ENCODE data around the gene B4GALNT4.

The B4GALNT4 gene

DNA sequence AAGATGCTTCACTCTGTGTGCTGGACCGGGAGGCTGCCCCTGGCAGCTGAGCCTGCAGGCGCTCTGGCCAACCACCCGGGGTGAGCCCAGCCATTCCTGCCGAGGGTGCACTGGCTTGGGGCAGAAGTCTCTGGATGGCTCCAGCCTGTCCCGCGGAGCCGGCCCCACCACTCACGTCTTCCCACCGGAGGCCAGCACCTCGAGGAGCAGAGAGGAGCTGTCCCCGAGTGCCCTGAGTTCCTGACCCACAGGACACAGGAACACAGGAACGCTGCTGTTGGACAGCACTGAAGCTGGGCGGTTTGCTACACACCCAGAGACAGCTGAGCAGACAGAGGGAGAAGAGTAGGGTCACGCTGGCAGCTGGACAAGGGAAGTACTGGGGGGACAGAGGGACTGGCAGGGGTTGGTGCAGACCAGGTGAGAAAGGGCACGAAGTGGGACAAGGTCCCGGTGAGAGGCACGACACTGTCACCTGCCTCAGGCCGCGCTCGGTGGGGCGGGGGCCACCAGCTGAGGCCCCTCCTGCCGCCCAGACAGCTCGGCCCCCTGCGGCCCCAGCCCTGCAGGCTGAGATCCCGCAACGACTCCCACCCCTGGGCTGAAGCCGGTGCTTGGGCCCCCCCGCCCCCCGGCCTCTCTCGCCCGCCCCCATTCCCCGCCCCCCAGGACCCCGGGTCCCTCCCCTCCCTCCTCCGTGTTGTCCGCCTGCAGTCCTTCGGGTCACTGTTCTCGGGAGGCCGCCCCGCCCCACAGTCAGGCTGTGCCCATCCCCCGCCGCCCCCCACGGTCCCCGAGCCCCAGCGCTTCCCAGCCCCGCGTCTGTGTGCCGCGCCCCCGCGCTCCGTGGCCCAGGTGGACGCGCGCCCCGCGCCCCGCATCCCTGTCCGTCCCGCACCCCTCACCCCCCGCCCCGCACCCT lies 624 bp upstream of the B4GALNT4 start:
- H3K9me3 Mint-ChIP-seq, result no peaks in the 10 kb centered on the region
- H3K4me3 Mint-ChIP-seq, result peak overlapping the region; percentile 93 to 97 (median 94)
- peaks cover 16% of the 10 kb centered on the region for H3K36me3 Mint-ChIP-seq (ENCODE audit: low read depth)
- H3K27me3 Mint-ChIP-seq (ENCODE audit: low read depth), result peaks cover 12% of the 10 kb centered on the region
- TF ChIP-seq, protein P1, sequence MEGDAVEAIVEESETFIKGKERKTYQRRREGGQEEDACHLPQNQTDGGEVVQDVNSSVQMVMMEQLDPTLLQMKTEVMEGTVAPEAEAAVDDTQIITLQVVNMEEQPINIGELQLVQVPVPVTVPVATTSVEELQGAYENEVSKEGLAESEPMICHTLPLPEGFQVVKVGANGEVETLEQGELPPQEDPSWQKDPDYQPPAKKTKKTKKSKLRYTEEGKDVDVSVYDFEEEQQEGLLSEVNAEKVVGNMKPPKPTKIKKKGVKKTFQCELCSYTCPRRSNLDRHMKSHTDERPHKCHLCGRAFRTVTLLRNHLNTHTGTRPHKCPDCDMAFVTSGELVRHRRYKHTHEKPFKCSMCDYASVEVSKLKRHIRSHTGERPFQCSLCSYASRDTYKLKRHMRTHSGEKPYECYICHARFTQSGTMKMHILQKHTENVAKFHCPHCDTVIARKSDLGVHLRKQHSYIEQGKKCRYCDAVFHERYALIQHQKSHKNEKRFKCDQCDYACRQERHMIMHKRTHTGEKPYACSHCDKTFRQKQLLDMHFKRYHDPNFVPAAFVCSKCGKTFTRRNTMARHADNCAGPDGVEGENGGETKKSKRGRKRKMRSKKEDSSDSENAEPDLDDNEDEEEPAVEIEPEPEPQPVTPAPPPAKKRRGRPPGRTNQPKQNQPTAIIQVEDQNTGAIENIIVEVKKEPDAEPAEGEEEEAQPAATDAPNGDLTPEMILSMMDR (IDR thresholded peaks at IDR 0.05; ENCODE audit: unreplicated experiment in 3 of 3), result no peak
- peak overlapping the region; percentile 87 to 92 (median 90) for H3K27ac Mint-ChIP-seq
- peaks cover 14% of the 10 kb centered on the region for H3K4me1 Mint-ChIP-seq

DNA sequence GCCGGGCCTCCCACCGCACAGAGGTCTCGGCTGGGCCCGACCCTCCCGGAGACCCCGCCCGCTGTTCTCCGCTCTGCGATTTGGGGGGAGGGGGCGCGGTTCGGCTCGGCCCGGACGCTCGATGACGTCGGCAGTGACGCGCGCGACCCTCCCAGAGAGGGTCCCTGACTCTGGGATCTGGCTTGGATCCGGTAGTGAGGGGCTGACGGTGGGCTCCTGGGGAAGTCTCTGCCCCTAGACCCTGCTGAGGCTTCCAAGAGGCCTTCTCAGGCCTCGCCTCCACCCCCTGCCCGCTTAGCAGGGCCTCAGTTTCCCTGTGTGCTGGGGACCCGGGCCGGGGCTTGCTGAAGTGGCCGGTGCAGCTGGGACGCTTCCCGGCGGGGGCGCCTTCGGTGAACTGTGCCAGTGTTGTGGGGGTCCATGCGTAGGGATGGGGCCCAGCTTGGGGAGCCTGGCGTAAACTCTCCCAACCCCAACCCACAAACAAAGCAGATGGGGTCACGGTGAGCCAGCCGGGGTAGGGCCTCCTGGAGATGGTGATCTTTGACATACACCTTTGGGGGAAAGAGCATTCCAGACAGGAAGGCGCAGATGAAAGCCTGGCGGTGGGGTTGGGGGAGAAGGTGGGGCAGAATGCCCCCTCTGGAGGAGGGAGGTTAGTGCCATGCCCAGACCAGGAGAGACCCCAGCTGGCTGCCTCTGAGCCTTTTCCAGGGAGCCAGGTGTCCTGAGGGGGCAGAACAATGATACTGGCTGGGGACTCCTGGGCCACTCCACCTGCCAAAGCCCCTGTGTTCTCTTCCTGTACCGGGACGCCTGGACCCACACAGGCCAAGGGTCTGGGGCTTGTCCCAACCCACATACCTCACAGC lies 1.0 kb downstream of the B4GALNT4 start:
- peaks cover 12% of the 10 kb centered on the region for H3K27me3 Mint-ChIP-seq (ENCODE audit: low read depth)
- H3K9me3 Mint-ChIP-seq, result no peaks in the 10 kb centered on the region
- TF ChIP-seq, protein P1 (IDR thresholded peaks at IDR 0.05; ENCODE audit: unreplicated experiment in 3 of 3), result no peak
- peaks cover 14% of the 10 kb centered on the region for H3K4me1 Mint-ChIP-seq
- peaks cover 23% of the 10 kb centered on the region for H3K36me3 Mint-ChIP-seq (ENCODE audit: low read depth)
- H3K27ac Mint-ChIP-seq, result peak overlapping the region; percentile 53 to 90 (median 86)
- H3K4me3 Mint-ChIP-seq, result peak overlapping the region; percentile 86 to 92 (median 90)

DNA sequence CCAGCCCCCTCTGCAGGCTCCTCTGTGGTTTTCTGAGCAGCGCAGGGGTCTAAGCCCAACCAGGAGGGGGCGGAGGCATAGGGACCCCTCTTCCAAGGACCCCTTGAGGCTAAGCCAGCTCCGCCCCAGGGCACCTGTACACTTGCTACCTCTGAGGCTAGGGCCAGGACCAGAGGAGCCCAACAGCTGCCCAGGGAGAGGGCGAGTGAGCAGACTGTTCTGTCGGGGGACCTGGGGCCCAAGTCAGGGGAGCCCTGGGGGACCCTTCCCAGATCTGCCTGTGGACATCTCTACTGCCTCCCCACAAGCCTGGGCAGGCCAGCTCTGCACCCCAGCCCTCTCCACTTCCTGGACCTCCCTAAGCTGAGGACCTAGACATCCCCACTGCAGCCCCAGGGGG lies 1.8 kb downstream of the B4GALNT4 start:
- Mint-ChIP-seq H3K27me3 (ENCODE audit: low read depth) (peaks cover 12% of the 10 kb centered on the region), H3K27ac (peak overlapping the region; percentile 75 to 90 (median 86)), H3K9me3 (no peaks in the 10 kb centered on the region), H3K4me3 (peak overlapping the region; percentile 86 to 92 (median 90)), H3K36me3 (ENCODE audit: low read depth) (peaks cover 25% of the 10 kb centered on the region), H3K4me1 (peaks cover 14% of the 10 kb centered on the region)
- TF ChIP-seq, protein P1 (IDR thresholded peaks at IDR 0.05; ENCODE audit: unreplicated experiment in 3 of 3), result no peak

- TF ChIP-seq, protein P1 (IDR thresholded peaks at IDR 0.05; ENCODE audit: unreplicated experiment in 3 of 3), result no peak
- Mint-ChIP-seq H3K4me3 (peak overlapping the region; percentile 82 to 92 (median 85)), H3K9me3 (no peaks in the 10 kb centered on the region), H3K27ac (peak overlapping the region in 2 of 3 experiments; percentile 75 to 88), H3K4me1 (peaks cover 14% of the 10 kb centered on the region), H3K36me3 (ENCODE audit: low read depth) (peaks cover 25% of the 10 kb centered on the region), H3K27me3 (ENCODE audit: low read depth) (peaks cover 12% of the 10 kb centered on the region)
These were observed 2.7 kb downstream of the B4GALNT4 start for GRCh38 chr11:371716-372590.
